ENCODE results near the gene KIAA1549.

GRCh38 chr7:138799336-138800000, 181.7 kb downstream of the KIAA1549 start:
- TF ChIP-seq, protein P1, sequence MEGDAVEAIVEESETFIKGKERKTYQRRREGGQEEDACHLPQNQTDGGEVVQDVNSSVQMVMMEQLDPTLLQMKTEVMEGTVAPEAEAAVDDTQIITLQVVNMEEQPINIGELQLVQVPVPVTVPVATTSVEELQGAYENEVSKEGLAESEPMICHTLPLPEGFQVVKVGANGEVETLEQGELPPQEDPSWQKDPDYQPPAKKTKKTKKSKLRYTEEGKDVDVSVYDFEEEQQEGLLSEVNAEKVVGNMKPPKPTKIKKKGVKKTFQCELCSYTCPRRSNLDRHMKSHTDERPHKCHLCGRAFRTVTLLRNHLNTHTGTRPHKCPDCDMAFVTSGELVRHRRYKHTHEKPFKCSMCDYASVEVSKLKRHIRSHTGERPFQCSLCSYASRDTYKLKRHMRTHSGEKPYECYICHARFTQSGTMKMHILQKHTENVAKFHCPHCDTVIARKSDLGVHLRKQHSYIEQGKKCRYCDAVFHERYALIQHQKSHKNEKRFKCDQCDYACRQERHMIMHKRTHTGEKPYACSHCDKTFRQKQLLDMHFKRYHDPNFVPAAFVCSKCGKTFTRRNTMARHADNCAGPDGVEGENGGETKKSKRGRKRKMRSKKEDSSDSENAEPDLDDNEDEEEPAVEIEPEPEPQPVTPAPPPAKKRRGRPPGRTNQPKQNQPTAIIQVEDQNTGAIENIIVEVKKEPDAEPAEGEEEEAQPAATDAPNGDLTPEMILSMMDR (IDR thresholded peaks at IDR 0.05; ENCODE audit: insufficient read depth, low read length, poor library complexity, severe bottlenecking) = no peak
- no peak for TF ChIP-seq EZH2phosphoT487 (conservative IDR thresholded peaks at IDR 0.05; ENCODE audit: low read length)
